Endodermal cell (in vitro differentiated cells): Measurements from ENCODE around the gene MYH7. TPM values are rescaled to one million over a fixed set of nuclear protein-coding genes. Genes with fewer than 3 reads are reported as not detected.

Experiments
- DNase-seq: peaks from one replicate; pipeline ENCODE4 v3.0.0-alpha.2; 2017
- H3K27ac ChIP-seq: 2 replicates; pipeline ENCODE4 v1.5.1; 2013; ENCODE audit warnings: mild to moderate bottlenecking, low read depth, low read length, moderate library complexity
- H3K27me3 ChIP-seq: 2 replicates; pipeline ENCODE4 v1.6.1; 2013; ENCODE audit warnings: mild to moderate bottlenecking, low read length, moderate library complexity; ENCODE audit not compliant: insufficient read depth, control insufficient read depth, poor library complexity, severe bottlenecking
- H3K36me3 ChIP-seq: 2 replicates; pipeline ENCODE4 v1.7.0; 2013; ENCODE audit warnings: mild to moderate bottlenecking, low read length, moderate library complexity; ENCODE audit not compliant: control insufficient read depth, insufficient read depth
- H3K4me1 ChIP-seq: one replicate; pipeline ENCODE4 v1.7.0; 2013; ENCODE audit warnings: low read length; ENCODE audit not compliant: control insufficient read depth, insufficient read depth
- H3K4me3 ChIP-seq: 2 replicates; pipeline ENCODE4 v1.5.1; 2013; ENCODE audit warnings: mild to moderate bottlenecking, low read length, moderate library complexity
- H3K9ac ChIP-seq: 2 replicates; pipeline ENCODE4 v1.6.1; 2013; ENCODE audit warnings: mild to moderate bottlenecking, low read length, moderate library complexity; ENCODE audit not compliant: poor library complexity, severe bottlenecking; ENCODE audit errors: extremely low read depth
- H3K9me3 ChIP-seq: 2 replicates; pipeline ENCODE4 v1.6.1; 2013; ENCODE audit warnings: mild to moderate bottlenecking, low read length, moderate library complexity; ENCODE audit not compliant: control insufficient read depth
- H3K27ac Mint-ChIP-seq: 2 replicates; pipeline ENCODE4 v1.8.0; 2020; ENCODE audit warnings: mixed read lengths
- H3K27me3 Mint-ChIP-seq: 2 replicates; pipeline ENCODE4 v1.8.0; 2021; ENCODE audit warnings: mild to moderate bottlenecking, mixed read lengths; ENCODE audit not compliant: insufficient read depth
- H3K36me3 Mint-ChIP-seq: 2 replicates; pipeline ENCODE4 v1.8.0; 2020; ENCODE audit warnings: low read depth, mixed read lengths
- H3K4me1 Mint-ChIP-seq: 2 replicates; pipeline ENCODE4 v1.8.0; 2020; ENCODE audit warnings: mixed read lengths
- H3K4me3 Mint-ChIP-seq: 2 replicates; pipeline ENCODE4 v1.8.0; 2020; ENCODE audit warnings: mild to moderate bottlenecking, moderate library complexity, mixed read lengths
- H3K9me3 Mint-ChIP-seq: 2 replicates; pipeline ENCODE4 v1.8.0; 2020; ENCODE audit warnings: mild to moderate bottlenecking, mixed read lengths
- WGBS, 2 experiments: methylation state at CpG; one replicate each; pipeline versions ENCODE4 v1.1.5 to v1.1.7; 2013; ENCODE audit warnings: missing lambda C conversion rate in 2 of 2, mixed read lengths in 1 of 2; ENCODE audit not compliant: insufficient coverage in 1 of 2, insufficient read length in 1 of 2; 5-methylcytosine and 5-hydroxymethylcytosine counted together
- total RNA-seq, 2 donors: library from RNA; stranded (reverse); fragmentation: NEBNext Ultra II Directional in 1 of 2; extraction: Animal tissue kit (Norgen Biotek cat#: 25700) in 1 of 2; gene quantifications; 2 replicates in 1 of 2; 3 replicates in 1 of 2; pipeline ENCODE4 v1.2.1, GENCODE V29; 2021
- TF ChIP-seq, protein P1 (sequence below): fragments of 200-600 bp; sonication (generic); conservative IDR thresholded peaks from 2 replicates; pipeline ENCODE4 v1.5.0; 2021; ENCODE audit warnings: antibody characterized with exemption, mild to moderate bottlenecking

Gene MYH7
- total RNA-seq, 2 donors from 2014 or later = 0.55 TPM; not detected in 1

DNA sequence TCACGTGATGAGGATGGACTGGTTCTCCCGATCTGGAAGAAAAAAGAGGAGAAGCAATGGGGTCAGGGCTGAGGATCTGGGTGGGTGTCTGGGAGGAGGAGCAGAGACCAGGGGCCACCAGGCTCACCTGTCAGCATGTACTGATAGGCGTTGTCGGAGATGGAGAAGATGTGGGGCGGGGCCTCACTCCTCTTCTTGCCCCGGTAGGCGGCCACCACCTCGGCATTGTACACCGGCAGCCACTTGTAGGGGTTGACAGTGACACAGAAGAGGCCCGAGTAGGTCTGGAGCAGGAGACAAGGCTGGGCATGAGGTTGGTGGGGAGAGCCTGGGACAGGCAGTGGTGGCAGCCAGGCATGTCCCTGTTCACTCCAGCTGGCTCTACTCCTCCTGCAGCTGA, 30.4 kb downstream of the MYH7 start:
- no peak overlapping the region for H3K27ac ChIP-seq
- Mint-ChIP-seq H3K4me1 (no peaks in the 10 kb centered on the region), H3K27me3 (peaks cover 52% of the 10 kb centered on the region), H3K27ac (no peak overlapping the region), H3K9me3 (no peaks in the 10 kb centered on the region), H3K4me3 (no peak overlapping the region), H3K36me3 (no peaks in the 10 kb centered on the region)
- H3K4me1 ChIP-seq = no peaks in the 10 kb centered on the region
- peaks cover 8% of the 10 kb centered on the region for H3K27me3 ChIP-seq
- no peaks in the 10 kb centered on the region for H3K9me3 ChIP-seq
- WGBS, 2 experiments = 91% methylated on average over 7 to 10 of the region's 10 CpGs
- no peak overlapping the region for H3K4me3 ChIP-seq
- TF ChIP-seq, protein P1, sequence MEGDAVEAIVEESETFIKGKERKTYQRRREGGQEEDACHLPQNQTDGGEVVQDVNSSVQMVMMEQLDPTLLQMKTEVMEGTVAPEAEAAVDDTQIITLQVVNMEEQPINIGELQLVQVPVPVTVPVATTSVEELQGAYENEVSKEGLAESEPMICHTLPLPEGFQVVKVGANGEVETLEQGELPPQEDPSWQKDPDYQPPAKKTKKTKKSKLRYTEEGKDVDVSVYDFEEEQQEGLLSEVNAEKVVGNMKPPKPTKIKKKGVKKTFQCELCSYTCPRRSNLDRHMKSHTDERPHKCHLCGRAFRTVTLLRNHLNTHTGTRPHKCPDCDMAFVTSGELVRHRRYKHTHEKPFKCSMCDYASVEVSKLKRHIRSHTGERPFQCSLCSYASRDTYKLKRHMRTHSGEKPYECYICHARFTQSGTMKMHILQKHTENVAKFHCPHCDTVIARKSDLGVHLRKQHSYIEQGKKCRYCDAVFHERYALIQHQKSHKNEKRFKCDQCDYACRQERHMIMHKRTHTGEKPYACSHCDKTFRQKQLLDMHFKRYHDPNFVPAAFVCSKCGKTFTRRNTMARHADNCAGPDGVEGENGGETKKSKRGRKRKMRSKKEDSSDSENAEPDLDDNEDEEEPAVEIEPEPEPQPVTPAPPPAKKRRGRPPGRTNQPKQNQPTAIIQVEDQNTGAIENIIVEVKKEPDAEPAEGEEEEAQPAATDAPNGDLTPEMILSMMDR = no peak
- DNase-seq = no peak
- no peaks in the 10 kb centered on the region for H3K36me3 ChIP-seq
- no peak overlapping the region for H3K9ac ChIP-seq

DNA sequence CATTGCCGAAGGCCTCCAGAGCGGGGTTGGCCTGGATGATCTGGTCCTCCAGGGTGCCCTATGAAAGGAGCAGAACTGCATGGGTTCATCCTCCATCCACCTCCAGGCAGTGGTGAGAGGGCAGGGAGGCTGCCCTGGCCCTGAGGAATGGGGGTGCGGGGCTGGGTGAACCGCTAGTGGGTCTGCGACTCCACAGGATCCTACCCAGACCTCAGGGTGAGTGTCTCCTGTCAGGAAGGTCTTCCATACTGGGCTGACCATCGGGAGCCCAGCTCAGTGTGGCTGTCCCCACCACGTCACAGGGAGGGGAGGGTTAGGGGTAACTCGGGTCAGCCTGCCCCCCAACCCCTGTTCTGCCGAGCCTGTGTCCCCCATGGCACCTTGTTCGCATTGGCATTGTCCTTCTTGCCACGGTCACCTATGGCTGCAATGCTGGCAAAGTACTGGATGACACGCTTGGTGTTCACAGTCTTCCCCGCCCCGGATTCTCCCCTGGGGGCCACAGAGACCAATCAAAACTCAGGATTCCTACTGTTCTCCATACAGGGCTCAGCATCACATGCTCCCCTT, 31.0 kb downstream of the MYH7 start:
- TF ChIP-seq, protein P1 = no peak

DNA sequence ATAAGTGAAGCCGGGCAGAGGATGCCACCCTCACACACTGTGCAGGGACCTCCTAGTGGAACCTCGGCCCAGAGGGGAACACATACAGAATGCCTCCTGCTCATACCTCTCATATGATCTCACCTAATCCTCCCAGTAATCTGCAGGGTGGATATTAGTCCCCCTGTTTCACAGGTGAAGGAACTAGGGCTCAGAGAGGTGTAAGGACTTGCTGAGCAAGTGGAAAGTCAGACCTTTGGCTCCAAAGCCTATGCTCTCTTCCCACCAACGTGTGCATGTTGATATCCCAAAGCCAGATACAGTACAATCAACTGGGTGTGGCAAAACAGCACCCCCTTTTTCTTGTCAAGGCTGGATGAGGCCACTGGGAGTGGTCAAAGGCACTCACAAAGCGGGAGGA, 31.6 kb downstream of the MYH7 start:
- Histone ChIP-seq H3K9me3 (no peaks in the 10 kb centered on the region), H3K27me3 (peaks cover 8% of the 10 kb centered on the region), H3K27ac (no peak overlapping the region), H3K9ac (no peak overlapping the region), H3K4me1 (no peaks in the 10 kb centered on the region), H3K4me3 (no peak overlapping the region), H3K36me3 (no peaks in the 10 kb centered on the region)
- Mint-ChIP-seq H3K4me3 (no peak overlapping the region), H3K36me3 (no peaks in the 10 kb centered on the region), H3K4me1 (no peaks in the 10 kb centered on the region), H3K27me3 (peaks cover 52% of the 10 kb centered on the region), H3K9me3 (no peaks in the 10 kb centered on the region), H3K27ac (no peak overlapping the region)
- no peak for DNase-seq
- TF ChIP-seq, protein P1 = no peak
- 74 to 75% methylated on average over 1 to 4 of the region's 4 CpGs for WGBS, 2 experiments

More for the DNA sequence above, 31.0 kb downstream of the MYH7 start:
- Mint-ChIP-seq H3K27ac (no peak overlapping the region), H3K27me3 (peaks cover 52% of the 10 kb centered on the region), H3K4me1 (no peaks in the 10 kb centered on the region), H3K4me3 (no peak overlapping the region), H3K9me3 (no peaks in the 10 kb centered on the region), H3K36me3 (no peaks in the 10 kb centered on the region)
- H3K9me3 ChIP-seq = no peaks in the 10 kb centered on the region
- WGBS, 2 experiments = 92 to 93% methylated on average over 9 to 14 of the region's 14 CpGs
- no peak overlapping the region for H3K27ac ChIP-seq
- DNase-seq = no peak
- H3K27me3 ChIP-seq = peaks cover 8% of the 10 kb centered on the region
- no peaks in the 10 kb centered on the region for H3K4me1 ChIP-seq
- no peak overlapping the region for H3K4me3 ChIP-seq
- no peaks in the 10 kb centered on the region for H3K36me3 ChIP-seq
- no peak overlapping the region for H3K9ac ChIP-seq
